H9 (cell line): Measurements from ENCODE around the gene BORCS6. TPM values are rescaled to one million over a fixed set of nuclear protein-coding genes. Genes with fewer than 3 reads are reported as not detected.

Experiments
- DNase-seq: peaks from one replicate; pipeline ENCODE4 v3.0.0-alpha.2; 2017
- H2AFZ ChIP-seq: one replicate; pipeline ENCODE4 v1.6.1; 2013; ENCODE audit warnings: mild to moderate bottlenecking, low read length, control low read depth, moderate library complexity
- H2AK5ac ChIP-seq: 2 replicates; pipeline ENCODE4 v1.6.1; 2013; ENCODE audit warnings: low read length, control low read depth, mixed read lengths; ENCODE audit not compliant: insufficient read length
- H2BK120ac ChIP-seq: one replicate; pipeline ENCODE4 v1.6.1; 2013; ENCODE audit warnings: low read depth, mild to moderate bottlenecking, low read length, control low read depth, inconsistent platforms; ENCODE audit not compliant: poor library complexity, severe bottlenecking
- H2BK12ac ChIP-seq: 2 replicates; pipeline ENCODE4 v1.6.1; 2013; ENCODE audit warnings: low read length, control low read depth, mixed read lengths, low read depth; ENCODE audit not compliant: insufficient read length
- H2BK15ac ChIP-seq: 2 replicates; pipeline ENCODE4 v1.6.1; 2013; ENCODE audit warnings: low read depth, low read length, control low read depth
- H2BK20ac ChIP-seq: one replicate; pipeline ENCODE4 v1.6.1; 2013; ENCODE audit warnings: low read depth, mild to moderate bottlenecking, low read length, control low read depth, inconsistent platforms; ENCODE audit not compliant: poor library complexity, severe bottlenecking
- H2BK5ac ChIP-seq: 2 replicates; pipeline ENCODE4 v1.6.1; 2013; ENCODE audit warnings: low read length, control low read depth, mixed read lengths; ENCODE audit not compliant: insufficient read length
- H3K14ac ChIP-seq: 2 replicates; pipeline ENCODE4 v1.6.1; 2013; ENCODE audit warnings: low read length, control low read depth; ENCODE audit not compliant: insufficient read depth
- H3K18ac ChIP-seq: 2 replicates; pipeline ENCODE4 v1.6.1; 2013; ENCODE audit warnings: low read depth, mild to moderate bottlenecking, mixed read lengths, low read length, control low read depth; ENCODE audit not compliant: insufficient read length
- H3K23ac ChIP-seq: 2 replicates; pipeline ENCODE4 v1.6.1; 2013; ENCODE audit warnings: low read length, control low read depth, mixed read lengths, low read depth; ENCODE audit not compliant: insufficient read length
- H3K23me2 ChIP-seq: 2 replicates; pipeline ENCODE4 v1.6.1; 2013; ENCODE audit warnings: low read depth, mild to moderate bottlenecking, mixed read lengths, low read length, control low read depth; ENCODE audit not compliant: insufficient read length, poor library complexity, severe bottlenecking
- H3K27ac ChIP-seq: 2 replicates; pipeline ENCODE4 v1.5.1; 2013; ENCODE audit warnings: low read length, control low read depth, mixed read lengths, low read depth; ENCODE audit not compliant: insufficient read length
- H3K27me3 ChIP-seq: 2 replicates; pipeline ENCODE4 v1.6.1; 2013; ENCODE audit warnings: low read length, control low read depth, inconsistent platforms; ENCODE audit not compliant: insufficient read depth
- H3K4ac ChIP-seq: 2 replicates; pipeline ENCODE4 v1.6.1; 2013; ENCODE audit warnings: low read depth, mild to moderate bottlenecking, control low read depth, inconsistent platforms, low read length, moderate library complexity
- H3K4me1 ChIP-seq: 2 replicates; pipeline ENCODE4 v1.6.1; 2013; ENCODE audit warnings: low read length, control low read depth, inconsistent platforms; ENCODE audit not compliant: insufficient read depth
- H3K4me2 ChIP-seq: 2 replicates; pipeline ENCODE4 v1.6.1; 2013; ENCODE audit warnings: low read length, control low read depth, mixed read lengths; ENCODE audit not compliant: insufficient read length, insufficient read depth
- H3K56ac ChIP-seq: 2 replicates; pipeline ENCODE4 v1.6.1; 2013; ENCODE audit warnings: low read depth, mild to moderate bottlenecking, mixed read lengths, low read length, control low read depth; ENCODE audit not compliant: insufficient read length
- H3K79me1 ChIP-seq: 2 replicates; pipeline ENCODE4 v1.6.1; 2013; ENCODE audit warnings: low read depth, mild to moderate bottlenecking, moderate library complexity, low read length, control low read depth, inconsistent platforms; ENCODE audit not compliant: insufficient read depth, poor library complexity, severe bottlenecking
- H3K79me2 ChIP-seq: 2 replicates; pipeline ENCODE4 v1.6.1; 2013; ENCODE audit warnings: low read length, control low read depth, inconsistent platforms; ENCODE audit not compliant: insufficient read depth
- H3K9ac ChIP-seq: 2 replicates; pipeline ENCODE4 v1.6.1; 2013; ENCODE audit warnings: low read length, control low read depth, mixed read lengths; ENCODE audit not compliant: insufficient read length; ENCODE audit errors: extremely low read depth
- H3K9me3 ChIP-seq: one replicate; pipeline ENCODE4 v1.6.1; 2013; ENCODE audit warnings: low read depth, low read length, inconsistent platforms; ENCODE audit not compliant: control insufficient read depth
- H3T11ph ChIP-seq: one replicate; pipeline ENCODE4 v1.6.1; 2013; ENCODE audit warnings: mild to moderate bottlenecking, low read length, control low read depth, inconsistent platforms
- H4K20me1 ChIP-seq: one replicate; pipeline ENCODE4 v1.6.1; 2013; ENCODE audit not compliant: control insufficient read depth, insufficient read length, insufficient read depth
- H4K5ac ChIP-seq: 2 replicates; pipeline ENCODE4 v1.6.1; 2013; ENCODE audit warnings: low read depth, mild to moderate bottlenecking, mixed read lengths, low read length, control low read depth; ENCODE audit not compliant: insufficient read length
- H4K8ac ChIP-seq: replicated peaks from 2 replicates; pipeline ENCODE4 v1.6.1; 2013; ENCODE audit warnings: low read length, control low read depth, mixed read lengths, low read depth; ENCODE audit not compliant: insufficient read length
- H4K91ac ChIP-seq: 2 replicates; pipeline ENCODE4 v1.6.1; 2013; ENCODE audit warnings: low read depth, mild to moderate bottlenecking, moderate library complexity, mixed read lengths, low read length, control low read depth; ENCODE audit not compliant: insufficient read length
- H3K27ac Mint-ChIP-seq, 3 experiments: 2 replicates in 2 of 3; 3 replicates in 1 of 3; pipeline ENCODE4 v1.8.0; 2020 to 2021; ENCODE audit warnings: mixed read lengths in 3 of 3, mild to moderate bottlenecking in 1 of 3, moderate library complexity in 1 of 3
- H3K27me3 Mint-ChIP-seq: 2 replicates; pipeline ENCODE4 v1.8.0; 2021; ENCODE audit warnings: low read depth, mild to moderate bottlenecking, moderate library complexity, mixed read lengths
- H3K36me3 Mint-ChIP-seq, 3 experiments: 2 replicates in 2 of 3; 3 replicates in 1 of 3; pipeline ENCODE4 v1.8.0; 2020 to 2021; ENCODE audit warnings: low read depth in 3 of 3, mixed read lengths in 3 of 3; ENCODE audit not compliant: insufficient read depth in 1 of 3
- H3K4me1 Mint-ChIP-seq, 2 experiments: 2 replicates each; pipeline ENCODE4 v1.8.0; 2020; ENCODE audit warnings: mixed read lengths in 2 of 2
- H3K4me3 Mint-ChIP-seq, 2 experiments: 2 replicates in 1 of 2; 3 replicates in 1 of 2; pipeline ENCODE4 v1.8.0; 2020 to 2021; ENCODE audit warnings: mild to moderate bottlenecking in 2 of 2, mixed read lengths in 2 of 2, moderate library complexity in 1 of 2
- H3K9me3 Mint-ChIP-seq, 2 experiments: 2 replicates in 1 of 2; 3 replicates in 1 of 2; pipeline ENCODE4 v1.8.0; 2020; ENCODE audit warnings: mild to moderate bottlenecking in 2 of 2, mixed read lengths in 2 of 2, moderate library complexity in 1 of 2
- WGBS: extraction: QIAGEN DNeasy Blood & Tissue Kit; methylation state at CpG from one replicate; pipeline ENCODE4 v1.1.7; 2013; ENCODE audit warnings: missing lambda C conversion rate, low lambda C conversion rate, mixed read lengths; ENCODE audit not compliant: insufficient read length; ENCODE audit errors: extremely low coverage; 5-methylcytosine and 5-hydroxymethylcytosine counted together
- total RNA-seq: library from RNA; stranded (reverse); gene quantifications from 2 replicates; pipeline ENCODE4 v1.2.1, GENCODE V29; 2021
- TF ChIP-seq, protein P1 (sequence below): fragments of 200-600 bp; sonication (generic); conservative IDR thresholded peaks from 3 replicates; pipeline ENCODE4 v1.8.0; 2021; ENCODE audit warnings: antibody characterized with exemption, mild to moderate bottlenecking

The BORCS6 gene
- total RNA-seq, 1 experiment from 2014 or later: 3.1 TPM

DNA sequence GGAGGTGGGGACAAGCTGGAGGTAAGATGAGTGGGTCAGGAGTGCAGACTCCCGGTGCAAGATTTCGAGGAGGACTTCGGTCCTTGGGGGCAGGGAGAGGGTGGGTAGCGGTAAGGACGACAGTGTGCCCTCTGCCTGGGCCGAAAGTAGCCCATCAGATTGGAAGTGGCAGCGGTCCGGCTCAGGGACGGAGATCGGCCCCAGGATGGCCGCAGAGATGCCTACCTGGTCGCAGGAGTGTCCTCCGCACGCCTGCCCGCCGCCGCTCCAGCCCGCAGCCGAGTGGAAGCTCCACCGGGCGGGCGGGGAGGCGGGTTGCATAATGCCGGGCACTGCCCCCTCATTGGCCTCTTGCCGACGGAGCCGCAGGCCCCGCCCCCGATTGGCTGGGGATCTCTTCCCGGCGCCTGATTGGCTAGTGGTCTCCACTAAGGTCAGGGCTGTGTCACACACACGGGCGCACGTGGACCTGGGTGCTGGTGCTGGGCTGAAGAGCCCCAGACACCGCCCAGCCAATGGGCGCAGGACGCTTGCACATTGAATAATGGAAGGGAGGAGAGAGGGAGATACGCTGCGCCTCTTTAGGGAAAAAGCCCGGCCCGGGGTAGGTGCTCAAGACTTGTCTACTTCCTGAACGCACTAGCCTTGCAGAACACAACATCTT, 37.7 kb downstream of the BORCS6 start, which contains the start of gene PER1:
Gene PER1 (minus strand): TSS at position 293 of the 664 bp plus-strand sequence. CDS start 1,698 bp downstream, outside the sequence.
- peak within 1 kb of the TSS; percentile 94 for H3K14ac ChIP-seq
- Mint-ChIP-seq H3K27ac (peak within 1 kb of the TSS; percentile 95 to 98 (median 95); a peak in 5 of 7 replicates), H3K27me3 (peaks cover 3% of the 10 kb centered on the region), H3K4me3 (peak within 1 kb of the TSS; percentile 90 to 97), H3K4me1 (peaks cover 21 to 25% of the 10 kb centered on the region in 2 experiments), H3K9me3 (no peaks in the 10 kb centered on the region), H3K36me3 (peaks cover 17 to 27% (median 24%) of the 10 kb centered on the region in 3 experiments; a peak in 6 of 7 replicates)
- H2AFZ ChIP-seq: no peak within 1 kb of the TSS
- H3K9me3 ChIP-seq: no peaks in the 10 kb centered on the region
- no peak within 1 kb of the TSS for H2BK15ac ChIP-seq
- no peak within 1 kb of the TSS for H4K8ac ChIP-seq
- H3K79me2 ChIP-seq: no peaks in the 10 kb centered on the region
- no peak within 1 kb of the TSS for H3K23ac ChIP-seq
- H4K91ac ChIP-seq: no peak within 1 kb of the TSS
- TF ChIP-seq, protein P1, sequence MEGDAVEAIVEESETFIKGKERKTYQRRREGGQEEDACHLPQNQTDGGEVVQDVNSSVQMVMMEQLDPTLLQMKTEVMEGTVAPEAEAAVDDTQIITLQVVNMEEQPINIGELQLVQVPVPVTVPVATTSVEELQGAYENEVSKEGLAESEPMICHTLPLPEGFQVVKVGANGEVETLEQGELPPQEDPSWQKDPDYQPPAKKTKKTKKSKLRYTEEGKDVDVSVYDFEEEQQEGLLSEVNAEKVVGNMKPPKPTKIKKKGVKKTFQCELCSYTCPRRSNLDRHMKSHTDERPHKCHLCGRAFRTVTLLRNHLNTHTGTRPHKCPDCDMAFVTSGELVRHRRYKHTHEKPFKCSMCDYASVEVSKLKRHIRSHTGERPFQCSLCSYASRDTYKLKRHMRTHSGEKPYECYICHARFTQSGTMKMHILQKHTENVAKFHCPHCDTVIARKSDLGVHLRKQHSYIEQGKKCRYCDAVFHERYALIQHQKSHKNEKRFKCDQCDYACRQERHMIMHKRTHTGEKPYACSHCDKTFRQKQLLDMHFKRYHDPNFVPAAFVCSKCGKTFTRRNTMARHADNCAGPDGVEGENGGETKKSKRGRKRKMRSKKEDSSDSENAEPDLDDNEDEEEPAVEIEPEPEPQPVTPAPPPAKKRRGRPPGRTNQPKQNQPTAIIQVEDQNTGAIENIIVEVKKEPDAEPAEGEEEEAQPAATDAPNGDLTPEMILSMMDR: no peak
- WGBS: no CpG with 5 or more reads among the region's 42 CpGs
- H3K4me1 ChIP-seq: peaks cover 5% of the 10 kb centered on the region
- peak; percentile 99 for DNase-seq
- H3K79me1 ChIP-seq: peaks cover 2% of the 10 kb centered on the region
- no peak within 1 kb of the TSS for H2BK5ac ChIP-seq
- H2AK5ac ChIP-seq: no peak within 1 kb of the TSS
- H2BK120ac ChIP-seq: no peak within 1 kb of the TSS
- H3K4ac ChIP-seq: no peak within 1 kb of the TSS
- no peaks in the 10 kb centered on the region for H4K20me1 ChIP-seq
- peak within 1 kb of the TSS; percentile 87 for H3K4me2 ChIP-seq
- H3K56ac ChIP-seq: no peak within 1 kb of the TSS
- H3T11ph ChIP-seq: no peak within 1 kb of the TSS
- no peak within 1 kb of the TSS for H2BK20ac ChIP-seq
- no peaks in the 10 kb centered on the region for H3K27me3 ChIP-seq
- H3K27ac ChIP-seq: no peak within 1 kb of the TSS
- H3K9ac ChIP-seq: peak within 1 kb of the TSS; percentile 82
- peaks cover 21% of the 10 kb centered on the region for H3K23me2 ChIP-seq
- no peak within 1 kb of the TSS for H4K5ac ChIP-seq
- H3K18ac ChIP-seq: peak within 1 kb of the TSS; percentile 86
- peak within 1 kb of the TSS; percentile 83 for H2BK12ac ChIP-seq
